ENCODE results near the gene CCDC24.

DNA sequence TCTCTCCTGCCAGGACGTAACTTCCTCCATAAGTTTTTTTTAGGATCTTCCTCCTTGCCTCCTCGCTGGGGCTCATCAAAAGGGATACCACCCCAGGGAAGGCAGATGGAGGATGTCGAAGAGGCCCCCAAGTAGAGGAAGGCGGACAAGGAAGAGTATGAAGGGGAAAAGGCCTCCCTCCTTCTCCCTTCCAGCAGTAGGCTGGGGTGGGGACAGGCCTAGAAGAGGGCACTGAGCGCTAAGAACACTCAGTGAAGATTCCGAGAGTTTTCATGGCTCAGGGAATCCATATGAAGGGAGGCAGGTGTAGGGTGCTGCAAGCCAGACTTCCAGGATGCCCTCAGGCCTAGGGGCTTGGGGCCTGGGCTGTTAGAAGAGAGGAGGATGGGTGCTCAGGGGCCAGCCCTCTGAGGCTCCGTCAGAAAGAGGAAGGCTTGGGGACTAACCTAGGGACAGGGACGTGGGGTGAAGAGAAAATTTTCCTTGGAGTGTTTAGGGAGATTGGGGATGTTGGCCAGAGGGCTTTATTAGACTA is 41.7 kb downstream of the CCDC24 start:
- TF ChIP-seq POLR2A (IDR thresholded peaks at IDR 0.05; ENCODE audit: low read length) = no peak
- TF ChIP-seq, protein P1, sequence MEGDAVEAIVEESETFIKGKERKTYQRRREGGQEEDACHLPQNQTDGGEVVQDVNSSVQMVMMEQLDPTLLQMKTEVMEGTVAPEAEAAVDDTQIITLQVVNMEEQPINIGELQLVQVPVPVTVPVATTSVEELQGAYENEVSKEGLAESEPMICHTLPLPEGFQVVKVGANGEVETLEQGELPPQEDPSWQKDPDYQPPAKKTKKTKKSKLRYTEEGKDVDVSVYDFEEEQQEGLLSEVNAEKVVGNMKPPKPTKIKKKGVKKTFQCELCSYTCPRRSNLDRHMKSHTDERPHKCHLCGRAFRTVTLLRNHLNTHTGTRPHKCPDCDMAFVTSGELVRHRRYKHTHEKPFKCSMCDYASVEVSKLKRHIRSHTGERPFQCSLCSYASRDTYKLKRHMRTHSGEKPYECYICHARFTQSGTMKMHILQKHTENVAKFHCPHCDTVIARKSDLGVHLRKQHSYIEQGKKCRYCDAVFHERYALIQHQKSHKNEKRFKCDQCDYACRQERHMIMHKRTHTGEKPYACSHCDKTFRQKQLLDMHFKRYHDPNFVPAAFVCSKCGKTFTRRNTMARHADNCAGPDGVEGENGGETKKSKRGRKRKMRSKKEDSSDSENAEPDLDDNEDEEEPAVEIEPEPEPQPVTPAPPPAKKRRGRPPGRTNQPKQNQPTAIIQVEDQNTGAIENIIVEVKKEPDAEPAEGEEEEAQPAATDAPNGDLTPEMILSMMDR (IDR thresholded peaks at IDR 0.05) = no peak
- TF ChIP-seq, protein P2, sequence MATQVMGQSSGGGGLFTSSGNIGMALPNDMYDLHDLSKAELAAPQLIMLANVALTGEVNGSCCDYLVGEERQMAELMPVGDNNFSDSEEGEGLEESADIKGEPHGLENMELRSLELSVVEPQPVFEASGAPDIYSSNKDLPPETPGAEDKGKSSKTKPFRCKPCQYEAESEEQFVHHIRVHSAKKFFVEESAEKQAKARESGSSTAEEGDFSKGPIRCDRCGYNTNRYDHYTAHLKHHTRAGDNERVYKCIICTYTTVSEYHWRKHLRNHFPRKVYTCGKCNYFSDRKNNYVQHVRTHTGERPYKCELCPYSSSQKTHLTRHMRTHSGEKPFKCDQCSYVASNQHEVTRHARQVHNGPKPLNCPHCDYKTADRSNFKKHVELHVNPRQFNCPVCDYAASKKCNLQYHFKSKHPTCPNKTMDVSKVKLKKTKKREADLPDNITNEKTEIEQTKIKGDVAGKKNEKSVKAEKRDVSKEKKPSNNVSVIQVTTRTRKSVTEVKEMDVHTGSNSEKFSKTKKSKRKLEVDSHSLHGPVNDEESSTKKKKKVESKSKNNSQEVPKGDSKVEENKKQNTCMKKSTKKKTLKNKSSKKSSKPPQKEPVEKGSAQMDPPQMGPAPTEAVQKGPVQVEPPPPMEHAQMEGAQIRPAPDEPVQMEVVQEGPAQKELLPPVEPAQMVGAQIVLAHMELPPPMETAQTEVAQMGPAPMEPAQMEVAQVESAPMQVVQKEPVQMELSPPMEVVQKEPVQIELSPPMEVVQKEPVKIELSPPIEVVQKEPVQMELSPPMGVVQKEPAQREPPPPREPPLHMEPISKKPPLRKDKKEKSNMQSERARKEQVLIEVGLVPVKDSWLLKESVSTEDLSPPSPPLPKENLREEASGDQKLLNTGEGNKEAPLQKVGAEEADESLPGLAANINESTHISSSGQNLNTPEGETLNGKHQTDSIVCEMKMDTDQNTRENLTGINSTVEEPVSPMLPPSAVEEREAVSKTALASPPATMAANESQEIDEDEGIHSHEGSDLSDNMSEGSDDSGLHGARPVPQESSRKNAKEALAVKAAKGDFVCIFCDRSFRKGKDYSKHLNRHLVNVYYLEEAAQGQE (IDR thresholded peaks at IDR 0.05) = no peak
- TF ChIP-seq, protein P3, sequence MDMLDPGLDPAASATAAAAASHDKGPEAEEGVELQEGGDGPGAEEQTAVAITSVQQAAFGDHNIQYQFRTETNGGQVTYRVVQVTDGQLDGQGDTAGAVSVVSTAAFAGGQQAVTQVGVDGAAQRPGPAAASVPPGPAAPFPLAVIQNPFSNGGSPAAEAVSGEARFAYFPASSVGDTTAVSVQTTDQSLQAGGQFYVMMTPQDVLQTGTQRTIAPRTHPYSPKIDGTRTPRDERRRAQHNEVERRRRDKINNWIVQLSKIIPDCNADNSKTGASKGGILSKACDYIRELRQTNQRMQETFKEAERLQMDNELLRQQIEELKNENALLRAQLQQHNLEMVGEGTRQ (IDR thresholded peaks at IDR 0.05) = no peak
- no peak for TF ChIP-seq TP53 (CRISPR knock-in tag; IDR thresholded peaks at IDR 0.05)
- TF ChIP-seq RFX5 (IDR thresholded peaks at IDR 0.05) = no peak
- TF ChIP-seq ZFP36 (IDR thresholded peaks at IDR 0.05; ENCODE audit: borderline replicate concordance, partially characterized antibody) = no peak
